Activated naive CD8-positive, alpha-beta T cell (primary cell): Measurements from ENCODE around the gene ATP1A2.

Source experiments
- H3K27ac Mint-ChIP-seq: one replicate; pipeline ENCODE4 v1.8.0; 2021; ENCODE audit warnings: mixed read lengths
- H3K27me3 Mint-ChIP-seq: one replicate; pipeline ENCODE4 v1.8.0; 2021; ENCODE audit warnings: mixed read lengths
- H3K36me3 Mint-ChIP-seq: one replicate; pipeline ENCODE4 v1.8.0; 2021; ENCODE audit warnings: mixed read lengths
- H3K4me1 Mint-ChIP-seq: one replicate; pipeline ENCODE4 v1.8.0; 2021; ENCODE audit warnings: low read depth, mixed read lengths
- H3K4me3 Mint-ChIP-seq: one replicate; pipeline ENCODE4 v1.8.0; 2021; ENCODE audit warnings: mild to moderate bottlenecking, mixed read lengths
- H3K9me3 Mint-ChIP-seq: one replicate; pipeline ENCODE4 v1.8.0; 2021; ENCODE audit warnings: low read depth, mixed read lengths

ATP1A2 gene

DNA sequence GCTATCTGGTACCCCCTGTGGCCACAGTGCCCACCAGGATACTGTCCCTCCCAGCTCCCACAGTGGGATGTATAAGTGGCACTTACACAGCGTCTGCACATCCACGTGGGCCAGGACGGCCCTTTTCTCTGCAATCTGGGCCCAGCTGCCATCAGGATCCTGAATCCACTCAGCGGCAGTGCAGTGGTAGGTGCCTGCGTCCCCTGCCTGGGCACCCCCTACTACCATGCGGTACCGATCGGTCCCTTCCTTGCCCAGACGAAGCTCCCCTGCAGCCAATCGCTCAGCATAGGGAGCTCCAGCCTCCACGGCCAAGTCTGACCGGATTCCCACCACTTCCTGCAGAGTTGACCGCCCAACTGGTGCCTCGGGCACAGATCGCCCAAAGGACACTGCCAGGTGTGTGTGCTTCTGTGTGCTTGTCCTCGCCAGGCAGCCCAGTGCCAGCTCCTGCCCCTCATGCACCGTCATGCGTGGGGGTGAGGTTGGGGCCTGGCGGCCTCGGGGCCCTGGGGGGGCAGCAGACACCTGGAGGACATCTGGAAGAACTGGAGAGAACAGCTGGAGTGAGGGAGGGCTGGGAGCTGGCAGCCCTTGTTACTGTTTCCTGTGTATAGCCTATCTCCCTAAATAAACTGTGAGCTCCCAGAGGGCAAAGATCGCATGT is 21.8 kb upstream of the ATP1A2 start:
- peaks cover 42% of the 10 kb centered on the region for H3K4me1 Mint-ChIP-seq
- H3K4me3 Mint-ChIP-seq: no peak overlapping the region
- H3K27ac Mint-ChIP-seq: no peak overlapping the region
- no peaks in the 10 kb centered on the region for H3K36me3 Mint-ChIP-seq
- no peaks in the 10 kb centered on the region for H3K27me3 Mint-ChIP-seq
- H3K9me3 Mint-ChIP-seq: no peaks in the 10 kb centered on the region

DNA sequence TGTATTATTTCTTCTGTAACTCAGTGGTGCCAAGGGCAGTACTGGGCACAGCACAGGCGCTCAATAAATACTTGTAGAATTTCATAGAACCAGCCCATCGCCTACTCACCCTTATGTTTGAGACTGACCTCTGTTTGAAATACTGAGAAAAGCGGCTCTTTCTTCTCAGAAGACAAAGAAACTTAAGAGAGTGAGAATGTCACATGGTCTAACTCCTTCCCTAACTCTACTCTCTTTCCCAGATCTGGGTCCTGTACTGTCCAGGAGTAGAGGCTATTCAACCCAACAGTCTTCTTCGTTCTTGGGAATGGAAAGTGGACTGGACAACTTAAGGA is 21.3 kb upstream of the ATP1A2 start:
- peaks cover 44% of the 10 kb centered on the region for H3K4me1 Mint-ChIP-seq
- H3K27me3 Mint-ChIP-seq: no peaks in the 10 kb centered on the region
- H3K36me3 Mint-ChIP-seq: no peaks in the 10 kb centered on the region
- H3K27ac Mint-ChIP-seq: no peak overlapping the region
- H3K9me3 Mint-ChIP-seq: no peaks in the 10 kb centered on the region
- H3K4me3 Mint-ChIP-seq: no peak overlapping the region

DNA sequence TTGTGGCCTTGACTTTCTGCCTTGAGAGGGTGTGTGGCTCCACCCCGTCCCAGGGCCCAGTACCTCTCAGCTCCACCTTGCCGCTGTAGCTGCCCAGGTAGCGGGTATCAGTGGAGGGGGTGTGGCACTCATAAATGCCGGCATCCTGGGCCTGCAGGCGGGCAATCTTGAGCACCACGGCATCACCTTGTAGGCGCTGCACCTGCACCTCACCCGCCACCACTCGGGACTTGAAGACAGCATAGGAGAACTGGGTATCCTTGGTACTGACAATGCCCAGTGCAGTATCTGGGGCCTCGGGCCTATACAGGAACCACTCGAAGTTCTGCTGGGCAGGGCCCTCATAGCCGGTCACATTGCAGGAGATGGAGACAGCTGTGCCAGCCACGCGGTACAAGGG is 20.8 kb upstream of the ATP1A2 start:
- H3K9me3 Mint-ChIP-seq: no peaks in the 10 kb centered on the region
- H3K36me3 Mint-ChIP-seq: no peaks in the 10 kb centered on the region
- no peak overlapping the region for H3K27ac Mint-ChIP-seq
- H3K4me1 Mint-ChIP-seq: peaks cover 49% of the 10 kb centered on the region
- H3K27me3 Mint-ChIP-seq: no peaks in the 10 kb centered on the region
- H3K4me3 Mint-ChIP-seq: no peak overlapping the region

DNA sequence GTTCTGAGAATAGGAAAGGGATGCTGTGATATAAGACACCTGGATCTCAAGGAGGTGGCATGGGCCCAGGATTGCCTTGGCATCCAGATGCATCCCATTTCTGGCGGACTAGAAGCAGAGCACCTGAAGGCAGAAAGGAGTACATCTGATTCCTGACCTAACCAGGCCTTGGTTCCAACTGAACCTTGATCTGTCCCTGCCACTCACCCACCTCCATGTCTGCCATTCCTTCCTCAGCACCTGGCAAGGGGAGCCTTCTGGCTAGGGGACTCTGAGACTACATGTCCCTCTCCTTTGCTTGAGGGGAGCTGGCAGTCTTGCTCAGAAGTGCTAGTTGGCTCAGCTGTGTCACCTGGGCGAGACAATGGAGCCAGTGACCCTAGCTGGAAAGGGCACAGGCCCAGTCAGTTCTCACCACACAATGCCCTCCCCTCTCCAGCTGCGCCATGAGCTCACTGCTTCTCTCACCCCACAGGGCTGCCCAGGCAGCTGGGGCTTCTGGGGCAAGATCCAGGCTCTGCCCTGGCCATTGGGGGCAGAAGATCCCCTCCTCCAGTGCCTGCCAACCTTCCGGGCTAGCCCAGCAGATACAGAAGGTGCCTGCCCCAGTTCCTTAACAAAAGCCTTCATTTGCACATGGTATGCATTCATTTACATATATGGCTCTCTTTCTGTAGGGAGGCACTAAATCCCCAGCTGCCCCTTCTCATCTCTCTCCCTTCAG is 20.0 kb upstream of the ATP1A2 start:
- Mint-ChIP-seq H3K27ac (peak overlapping the region; percentile 35), H3K4me3 (peak overlapping the region; percentile 88), H3K9me3 (no peaks in the 10 kb centered on the region), H3K36me3 (no peaks in the 10 kb centered on the region), H3K27me3 (no peaks in the 10 kb centered on the region), H3K4me1 (peaks cover 50% of the 10 kb centered on the region)

DNA sequence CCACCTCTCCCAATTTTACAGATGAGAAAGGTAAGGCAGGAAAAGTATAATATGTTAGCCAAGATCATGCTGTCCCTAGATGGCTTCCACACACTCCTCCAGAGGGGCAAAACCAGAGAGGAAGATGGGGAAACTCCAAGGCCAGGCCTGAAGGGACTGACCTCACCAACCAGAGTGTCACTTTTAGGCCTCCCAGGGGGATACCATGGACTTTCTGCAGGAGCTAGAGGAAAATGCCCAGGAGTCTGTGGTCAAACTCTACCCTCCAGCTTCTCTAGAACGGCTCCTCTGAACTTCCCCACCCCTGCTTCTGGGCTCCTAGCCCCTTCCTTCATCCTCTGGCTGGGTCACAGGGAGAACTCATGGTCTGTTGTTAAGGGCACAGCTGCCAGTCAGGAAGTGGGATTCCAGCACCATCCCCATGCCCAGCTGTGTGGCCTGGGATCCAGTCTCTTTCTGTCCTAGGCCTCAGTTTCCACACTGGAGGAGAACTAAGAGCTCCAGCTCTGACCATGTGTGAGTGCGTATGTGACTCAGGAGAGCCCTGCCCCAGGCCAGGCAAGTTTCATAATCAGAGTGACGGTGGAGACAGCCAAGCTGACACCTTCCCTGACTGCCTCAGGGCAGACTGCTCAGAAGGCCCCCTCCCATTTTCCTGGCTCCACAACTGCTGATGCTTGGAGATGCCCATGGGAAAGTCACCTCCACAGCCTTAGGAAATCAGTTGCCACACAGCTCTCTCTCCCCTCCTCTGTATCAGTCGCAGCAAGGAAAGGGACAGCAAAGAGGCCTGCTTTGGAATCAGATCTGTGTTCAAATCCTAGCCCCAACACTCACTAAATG is 19.1 kb upstream of the ATP1A2 start:
- Mint-ChIP-seq H3K9me3 (no peaks in the 10 kb centered on the region), H3K4me3 (peak overlapping the region; percentile 88), H3K27me3 (no peaks in the 10 kb centered on the region), H3K36me3 (no peaks in the 10 kb centered on the region), H3K27ac (peak overlapping the region; percentile 89), H3K4me1 (peaks cover 57% of the 10 kb centered on the region)

DNA sequence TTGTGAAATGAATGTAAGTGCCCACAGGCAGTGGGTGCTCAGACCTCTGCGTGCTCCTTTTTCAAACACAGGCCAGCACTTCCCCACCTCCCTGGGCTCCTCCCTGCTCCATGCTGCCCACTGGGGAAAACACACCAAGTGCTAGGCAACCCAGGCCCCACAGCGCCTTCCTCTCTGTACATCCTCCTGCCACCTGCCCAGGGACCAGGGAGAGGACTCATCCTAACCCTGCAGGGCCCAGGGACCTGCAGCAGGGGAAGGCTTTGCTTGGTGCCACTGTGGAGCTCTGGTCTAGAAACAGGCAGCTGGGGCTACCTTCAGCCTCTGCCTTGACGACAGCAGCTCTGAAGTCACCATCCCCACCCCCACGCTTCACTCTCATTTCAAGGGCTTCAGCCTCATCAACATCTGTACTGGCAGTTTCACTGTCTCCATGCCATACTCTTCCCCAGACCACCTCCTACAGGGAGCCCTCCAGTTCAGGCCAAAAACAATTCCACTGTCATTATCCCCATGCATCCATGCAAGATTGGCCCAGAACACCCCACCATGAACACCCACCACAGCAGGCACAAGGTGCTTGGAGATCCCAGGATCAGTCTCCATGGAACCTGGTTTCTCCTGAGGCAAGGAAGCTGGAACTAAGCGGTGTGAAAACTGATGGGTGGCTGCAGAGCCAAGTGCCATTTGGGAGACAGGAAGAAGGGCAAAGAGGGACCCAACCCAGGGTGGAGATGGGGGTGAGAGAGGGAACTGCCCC is 18.2 kb upstream of the ATP1A2 start:
- Mint-ChIP-seq H3K27me3 (no peaks in the 10 kb centered on the region), H3K27ac (peak overlapping the region; percentile 89), H3K4me3 (peak overlapping the region; percentile 88), H3K4me1 (peaks cover 63% of the 10 kb centered on the region), H3K9me3 (no peaks in the 10 kb centered on the region), H3K36me3 (no peaks in the 10 kb centered on the region)

DNA sequence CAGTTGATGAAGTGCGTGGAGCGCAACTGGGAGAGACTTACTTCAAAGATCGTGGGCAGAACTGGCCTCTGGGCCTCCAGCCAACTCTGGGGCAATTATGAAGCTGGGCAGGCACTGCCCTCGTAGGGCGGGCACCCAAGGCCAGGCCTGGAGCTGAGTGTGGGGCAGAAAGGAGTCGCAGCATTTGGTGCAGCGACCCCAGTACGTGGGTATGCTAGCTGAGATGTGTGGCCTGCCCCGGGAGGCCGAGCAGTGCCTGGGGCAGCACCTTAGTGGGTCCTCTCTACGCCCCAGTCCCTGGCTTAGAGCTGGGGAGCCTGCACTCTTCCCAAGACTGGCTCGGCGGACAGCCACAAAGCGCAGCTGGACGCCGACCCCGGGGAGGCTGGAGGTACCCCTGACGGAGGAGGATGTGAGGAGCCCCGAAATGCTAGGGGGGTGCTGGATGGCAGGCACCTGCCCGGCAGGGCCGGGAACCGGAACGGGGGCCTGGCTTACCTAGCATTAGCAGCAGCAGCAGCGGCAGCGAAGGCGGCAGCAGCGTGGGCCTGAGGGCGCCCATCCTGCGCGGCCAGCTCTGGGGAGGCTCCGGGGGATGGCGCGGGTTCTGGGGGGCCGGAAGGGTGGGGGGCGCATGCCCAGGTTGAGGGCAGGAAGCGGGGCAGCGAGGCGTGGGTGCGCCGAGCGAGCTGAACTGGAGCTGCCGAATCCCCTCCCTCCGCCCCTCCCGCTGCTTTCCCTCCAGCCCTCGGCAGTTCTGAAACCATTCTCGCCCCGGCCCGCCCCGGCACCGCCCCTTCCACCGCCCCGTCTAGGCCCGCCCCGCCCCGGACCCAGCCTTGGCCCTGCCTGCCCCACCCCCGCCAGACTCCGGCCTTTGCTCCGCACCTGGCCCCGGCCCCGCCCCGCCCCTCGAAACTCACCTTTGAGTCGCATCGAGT is 17.4 kb upstream of the ATP1A2 start, which contains the start of gene IGSF8:
IGSF8 (minus strand) TSS at position 709 of the 941 bp plus-strand sequence; CDS start at position 562, 147 bp downstream.
- no peaks in the 10 kb centered on the region for H3K27me3 Mint-ChIP-seq
- H3K4me1 Mint-ChIP-seq: peaks cover 65% of the 10 kb centered on the region
- no peaks in the 10 kb centered on the region for H3K36me3 Mint-ChIP-seq
- H3K27ac Mint-ChIP-seq: peak within 1 kb of the TSS; percentile 89
- H3K9me3 Mint-ChIP-seq: no peaks in the 10 kb centered on the region
- peak within 1 kb of the TSS; percentile 88 for H3K4me3 Mint-ChIP-seq

DNA sequence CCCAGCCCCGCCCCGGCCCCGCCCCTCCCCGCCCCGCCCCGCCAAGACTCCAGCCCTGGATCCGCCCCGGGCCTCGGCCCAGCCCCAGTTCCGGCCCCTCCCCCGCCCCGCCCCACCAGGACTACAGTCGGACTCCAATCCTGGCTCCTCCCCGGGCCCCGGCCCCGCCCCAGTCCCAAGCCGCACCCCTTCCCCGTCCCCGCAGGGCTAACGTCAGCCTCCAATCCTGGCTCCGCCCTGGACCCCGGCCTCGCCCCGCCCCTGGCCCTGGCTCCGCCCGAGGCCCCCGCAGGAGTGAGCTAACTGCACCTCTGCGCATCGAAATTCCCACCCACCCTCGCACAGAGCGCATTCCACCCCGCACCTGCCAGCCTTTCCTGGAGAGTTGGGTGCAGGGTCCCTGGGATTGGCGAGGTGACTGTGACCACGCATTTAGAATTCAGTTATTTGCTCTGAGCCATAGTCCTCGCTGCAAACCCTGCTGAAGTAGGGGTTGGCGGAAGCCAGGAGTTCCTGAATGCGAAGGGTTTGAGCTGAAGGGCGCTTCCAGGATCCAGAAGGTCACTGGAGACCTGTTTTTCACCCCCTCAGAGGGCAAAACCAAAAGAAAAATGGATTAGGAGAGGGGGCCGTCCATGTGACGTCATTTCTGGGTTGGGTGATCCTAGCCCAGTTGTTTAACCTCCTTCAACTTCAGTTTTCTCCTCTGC is 16.6 kb upstream of the ATP1A2 start:
- Mint-ChIP-seq H3K4me1 (peaks cover 64% of the 10 kb centered on the region), H3K9me3 (no peaks in the 10 kb centered on the region), H3K4me3 (peak overlapping the region; percentile 69), H3K27ac (peak overlapping the region; percentile 87), H3K27me3 (no peaks in the 10 kb centered on the region), H3K36me3 (no peaks in the 10 kb centered on the region)

DNA sequence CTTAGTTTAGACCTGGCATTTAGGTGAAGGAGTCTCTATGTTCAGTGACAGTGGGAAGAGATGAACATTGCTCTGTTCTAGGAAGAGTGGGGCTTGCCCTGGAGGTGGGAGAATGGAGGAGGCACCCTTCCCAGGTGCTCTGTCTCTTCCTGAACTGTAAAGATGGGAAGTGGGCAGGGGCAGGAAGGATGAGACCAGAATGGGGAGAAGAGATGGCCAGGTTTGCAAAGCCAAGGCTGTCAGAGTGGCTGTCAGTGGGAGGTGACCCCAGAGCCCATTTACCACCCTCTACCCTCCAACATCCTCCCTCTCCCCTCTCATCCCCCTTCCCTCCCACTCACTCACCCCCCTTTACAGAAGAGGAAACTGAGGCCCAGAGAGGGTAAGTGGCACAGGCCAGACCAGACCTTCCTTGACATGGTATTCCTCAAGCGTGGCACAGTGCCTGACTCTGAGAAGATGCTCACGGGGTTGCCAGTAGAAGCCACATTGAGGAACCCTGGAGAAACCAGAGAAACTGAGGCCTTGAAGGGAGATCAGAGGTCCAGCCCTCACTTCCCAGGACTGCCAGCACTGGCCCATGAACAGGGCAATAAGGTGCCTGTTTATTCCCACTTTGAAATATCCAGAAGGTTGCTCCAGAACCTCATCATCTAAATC is 15.7 kb upstream of the ATP1A2 start:
- Mint-ChIP-seq H3K4me1 (peaks cover 61% of the 10 kb centered on the region), H3K9me3 (no peaks in the 10 kb centered on the region), H3K36me3 (no peaks in the 10 kb centered on the region), H3K4me3 (peak overlapping the region; percentile 69), H3K27ac (peak overlapping the region; percentile 87), H3K27me3 (no peaks in the 10 kb centered on the region)

DNA sequence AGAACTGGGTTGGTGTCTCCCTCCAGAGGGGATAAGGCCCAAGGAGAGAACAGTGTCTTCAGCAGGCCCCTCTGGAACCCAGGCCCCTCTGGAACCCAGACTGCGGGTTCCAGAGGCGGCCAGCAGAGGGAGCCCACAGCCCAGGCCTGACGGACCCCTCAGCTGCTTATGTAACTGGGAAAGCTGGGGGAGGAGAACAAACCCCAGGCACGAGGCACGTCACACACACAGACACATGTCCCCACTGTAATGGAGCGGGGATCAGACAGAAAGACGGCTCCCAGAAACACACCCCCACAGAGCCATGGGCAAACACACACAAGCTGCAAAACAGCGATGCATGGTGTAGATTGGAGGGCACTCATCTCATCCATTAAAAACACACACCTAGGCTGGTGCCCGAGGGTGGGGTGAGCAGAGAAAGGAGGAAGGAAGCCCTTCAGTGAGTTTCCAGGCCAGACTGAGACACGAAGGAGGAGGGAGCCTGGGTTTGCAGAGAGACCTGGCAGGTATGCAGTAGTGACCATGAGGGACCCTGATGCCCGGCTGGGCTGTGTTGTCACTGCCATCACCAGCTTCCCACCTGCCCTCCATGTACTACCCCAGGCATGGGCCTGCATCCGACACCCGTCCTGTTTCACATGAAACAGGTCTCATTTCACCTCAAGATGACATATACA is 14.4 kb upstream of the ATP1A2 start:
- Mint-ChIP-seq H3K27me3 (no peaks in the 10 kb centered on the region), H3K4me3 (peak overlapping the region; percentile 69), H3K4me1 (peaks cover 54% of the 10 kb centered on the region), H3K36me3 (no peaks in the 10 kb centered on the region), H3K9me3 (no peaks in the 10 kb centered on the region), H3K27ac (peak overlapping the region; percentile 98)

DNA sequence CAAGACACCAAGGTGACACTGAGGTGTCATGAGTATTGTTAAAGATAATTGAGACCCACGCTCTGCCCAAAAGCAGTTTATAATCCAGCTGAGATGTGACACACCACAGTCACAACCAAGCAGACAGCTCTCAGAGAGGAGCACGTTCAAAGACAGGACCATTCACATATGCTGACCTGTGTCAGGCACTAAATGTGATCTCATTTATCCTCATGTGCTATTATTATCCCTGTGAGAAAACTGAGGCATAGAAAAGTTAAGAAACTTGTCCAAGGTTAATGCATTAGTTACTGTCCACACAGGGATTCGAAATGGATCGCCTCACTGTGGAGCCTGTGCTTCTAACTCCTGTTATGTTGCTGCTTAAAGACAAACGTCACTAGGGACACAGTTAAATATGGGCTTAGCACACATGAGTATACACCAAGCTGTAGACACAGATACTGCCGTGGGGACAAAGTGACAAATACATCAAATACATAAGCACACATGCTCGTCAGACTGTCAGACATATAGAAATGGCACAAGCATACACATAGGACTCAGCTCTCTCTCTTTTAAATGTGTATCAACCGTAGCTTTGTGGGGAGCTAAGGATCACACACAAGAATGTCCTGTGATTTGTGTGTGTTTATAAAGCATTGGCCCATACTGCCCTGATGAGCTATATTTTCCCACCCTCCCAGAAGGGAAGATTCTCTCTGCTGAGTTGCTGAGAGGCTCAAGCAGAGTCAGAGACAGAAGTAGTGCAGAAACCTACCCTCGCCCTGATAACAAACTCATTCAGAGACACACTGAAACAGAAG is 13.6 kb upstream of the ATP1A2 start:
- no peaks in the 10 kb centered on the region for H3K9me3 Mint-ChIP-seq
- H3K4me3 Mint-ChIP-seq: no peak overlapping the region
- no peaks in the 10 kb centered on the region for H3K36me3 Mint-ChIP-seq
- H3K27ac Mint-ChIP-seq: peak overlapping the region; percentile 98
- peaks cover 46% of the 10 kb centered on the region for H3K4me1 Mint-ChIP-seq
- H3K27me3 Mint-ChIP-seq: no peaks in the 10 kb centered on the region
